GM21786 (cell line): ENCODE data around the gene CXCR1.
"Not testable (repeated sequence)": the region's sequence is repeated elsewhere in the genome, so short reads cannot be mapped to it uniquely, and the experiment has no call there.

Source experiments
- ATAC-seq: cut with Tn5 transposase; IDR thresholded peaks from one replicate; pipeline ENCODE4 v1.9.1; 2021; ENCODE audit not compliant: unreplicated experiment

The CXCR1 gene

GRCh38 chr2:218162814-218163213, 3.9 kb downstream of the CXCR1 start:
- ATAC-seq, result no peak

- ATAC-seq, result no peak
Observed at GRCh38 chr2:218161644-218162043, 5.1 kb downstream of the CXCR1 start.

GRCh38 chr2:218155953-218156479, 10.7 kb downstream of the CXCR1 start:
- ATAC-seq, result no peak

- no peak for ATAC-seq
Observed at GRCh38 chr2:218152777-218153176, 14.0 kb downstream of the CXCR1 start.

- no peak for ATAC-seq
Observed at GRCh38 chr2:218152172-218152571, 14.6 kb downstream of the CXCR1 start.

GRCh38 chr2:218149848-218150440, 16.8 kb downstream of the CXCR1 start:
- no peak for ATAC-seq

- no peak for ATAC-seq
Observed at GRCh38 chr2:218149098-218149497, 17.7 kb downstream of the CXCR1 start.

GRCh38 chr2:218146056-218146455, 20.7 kb downstream of the CXCR1 start:
- ATAC-seq, result no peak

- no peak for ATAC-seq
Observed at GRCh38 chr2:218145124-218145523, 21.6 kb downstream of the CXCR1 start.

- ATAC-seq, result no peak
Observed at GRCh38 chr2:218138047-218138446, 28.7 kb downstream of the CXCR1 start.

- ATAC-seq, result no peak
Observed at GRCh38 chr2:218137514-218137913, 29.2 kb downstream of the CXCR1 start.

- ATAC-seq, result no peak
Observed at GRCh38 chr2:218130822-218131221, 35.9 kb downstream of the CXCR1 start.

- no peak for ATAC-seq
Observed at GRCh38 chr2:218130377-218130776, 36.4 kb downstream of the CXCR1 start.

- no peak for ATAC-seq
Observed at GRCh38 chr2:218129458-218130135, 37.2 kb downstream of the CXCR1 start.

- no peak for ATAC-seq
Observed at GRCh38 chr2:218128781-218129457, 37.8 kb downstream of the CXCR1 start.

GRCh38 chr2:218127929-218128455, 38.8 kb downstream of the CXCR1 start:
- no peak for ATAC-seq

- ATAC-seq, result no peak
Observed at GRCh38 chr2:218125626-218126080, 41.1 kb downstream of the CXCR1 start, which contains the start of gene CXCR2. CXCR2 (plus strand) TSS chr2:218126028; CDS start chr2:218134802, 8,774 bp downstream.

- ATAC-seq, result no peak
Observed at GRCh38 chr2:218125095-218125494, 41.7 kb downstream of the CXCR1 start.

- no peak for ATAC-seq
Observed at GRCh38 chr2:218123986-218124385, 42.8 kb downstream of the CXCR1 start.

GRCh38 chr2:218122286-218122685, 44.5 kb downstream of the CXCR1 start:
- ATAC-seq, result not testable (repeated sequence)

GRCh38 chr2:218121789-218122188, 45.0 kb downstream of the CXCR1 start:
- ATAC-seq, result not testable (repeated sequence)
